Fibroblast of lung (primary cell): ENCODE measurements around the gene MYZAP. TPM values are rescaled to one million over a fixed set of nuclear protein-coding genes. Genes with fewer than 3 reads are reported as not detected.

Source experiments
- DNase-seq, 2 donors: peaks; one replicate each; pipeline versions ENCODE4 v3.0.0 to v3.0.0-alpha.2; 2010; ENCODE audit warnings: low read depth in 2 of 2
- H2AFZ ChIP-seq: 2 replicates; pipeline ENCODE4 v1.5.1; 2012; ENCODE audit warnings: low read length, control low read depth, inconsistent platforms
- H3K27ac ChIP-seq: 2 replicates; pipeline ENCODE4 v1.5.1; 2011; ENCODE audit warnings: low read length, control low read depth; ENCODE audit not compliant: insufficient read depth
- H3K27me3 ChIP-seq: 2 replicates; pipeline ENCODE4 v1.5.1; 2011; ENCODE audit warnings: mild to moderate bottlenecking, low read length; ENCODE audit not compliant: control insufficient read depth, insufficient read depth
- H3K36me3 ChIP-seq: 2 replicates; pipeline ENCODE4 v1.5.1; 2011; ENCODE audit warnings: low read length; ENCODE audit not compliant: control insufficient read depth, insufficient read depth
- H3K4me1 ChIP-seq: 2 replicates; pipeline ENCODE4 v1.5.1; 2011; ENCODE audit warnings: low read length; ENCODE audit not compliant: control insufficient read depth, insufficient read depth; ENCODE audit errors: extremely low read depth
- H3K4me2 ChIP-seq: 2 replicates; pipeline ENCODE4 v1.5.1; 2011; ENCODE audit warnings: low read length, control low read depth; ENCODE audit not compliant: insufficient read depth; ENCODE audit errors: extremely low read depth
- H3K4me3 ChIP-seq, 4 experiments: fragments of 200-600 bp in 1 of 4; sonication (generic) in 1 of 4; replicated peaks in 1 of 4; 2 replicates each; pipeline ENCODE4 v1.5.1; 2011 to 2016; ENCODE audit warnings: low read length in 4 of 4, low read depth in 3 of 4, mild to moderate bottlenecking in 3 of 4, control low read depth in 2 of 4, inconsistent platforms in 1 of 4, mixed read lengths in 1 of 4; ENCODE audit not compliant: insufficient read depth in 1 of 4; ENCODE audit errors: control extremely low read depth in 1 of 4
- H3K79me2 ChIP-seq: 2 replicates; pipeline ENCODE4 v1.5.1; 2012; ENCODE audit warnings: mild to moderate bottlenecking, low read length, inconsistent platforms; ENCODE audit not compliant: control insufficient read depth, insufficient read depth
- H3K9ac ChIP-seq: 2 replicates; pipeline ENCODE4 v1.5.1; 2011; ENCODE audit warnings: mild to moderate bottlenecking, low read length, control low read depth; ENCODE audit not compliant: insufficient read depth
- H3K9me3 ChIP-seq: 2 replicates; pipeline ENCODE4 v1.5.1; 2012; ENCODE audit warnings: low read depth, low read length; ENCODE audit not compliant: control insufficient read depth, insufficient read depth
- H4K20me1 ChIP-seq: 2 replicates; pipeline ENCODE4 v1.5.1; 2011; ENCODE audit warnings: low read length; ENCODE audit not compliant: control insufficient read depth, insufficient read depth; ENCODE audit errors: extremely low read depth
- CTCF ChIP-seq, 2 donors: IDR thresholded peaks in 1 of 2; conservative IDR thresholded peaks in 1 of 2; 1 replicate in 1 of 2; 2 replicates in 1 of 2; pipeline ENCODE4 v1.5.1; 2011 to 2012; ENCODE audit warnings: low read length in 2 of 2, control low read depth in 1 of 2, inconsistent platforms in 1 of 2, low read depth in 1 of 2, mild to moderate bottlenecking in 1 of 2
- EZH2 ChIP-seq: IDR thresholded peaks from 2 replicates; pipeline ENCODE4 v1.5.1; 2012; ENCODE audit warnings: low read length, control low read depth, mild to moderate bottlenecking; ENCODE audit errors: missing control alignments
- polyA plus RNA-seq, 2 donors: library from polyadenylated mRNA; depleted of rRNA in 1 of 2; stranded (reverse) in 1 of 2; unstranded in 1 of 2; fragments of >200 nt; gene quantifications; 2 replicates each; pipeline ENCODE4 v1.2.1, GENCODE V29; 2011 to 2012; ENCODE audit warnings: missing spikeins in 1 of 2
- total RNA-seq: library from RNA; depleted of rRNA; stranded (reverse); fragments of >200 nt; gene quantifications from 2 replicates; pipeline ENCODE4 v1.2.1, GENCODE V29; 2014

MYZAP gene
- total and polyA plus RNA-seq, 2 donors (not counting 1 experiment from before 2014, with no cell fraction given), result 0.17 TPM; not detected in 1

GRCh38 chr15:57567891-57568290 is 23.8 kb upstream of the MYZAP start:
- H3K36me3 ChIP-seq, result no peaks in the 10 kb centered on the region
- DNase-seq, result no peak

GRCh38 chr15:57568299-57568698 is 23.4 kb upstream of the MYZAP start:
- H3K9ac ChIP-seq, result no peak overlapping the region
- no peaks in the 10 kb centered on the region for H3K9me3 ChIP-seq
- H3K4me2 ChIP-seq, result no peak overlapping the region
- no peak overlapping the region for H3K27ac ChIP-seq
- H3K36me3 ChIP-seq, result no peaks in the 10 kb centered on the region
- H4K20me1 ChIP-seq, result no peaks in the 10 kb centered on the region
- H3K79me2 ChIP-seq, result no peaks in the 10 kb centered on the region
- no peaks in the 10 kb centered on the region for H3K4me1 ChIP-seq
- H3K4me3 ChIP-seq, result no peak overlapping the region
- DNase-seq, result no peak
- no peak overlapping the region for H2AFZ ChIP-seq
- H3K27me3 ChIP-seq, result no peaks in the 10 kb centered on the region
- TF ChIP-seq CTCF (conservative IDR thresholded peaks at IDR 0.05 in 1 of 2, IDR thresholded peaks at IDR 0.05 in 1 of 2; ENCODE audit: low read depth in 1 of 2, low read length in 2 of 2) (no peak), EZH2 (no peak)

More at GRCh38 chr15:57567891-57568290, 23.8 kb upstream of the MYZAP start:
- Histone ChIP-seq H3K9ac (no peak overlapping the region), H3K4me2 (no peak overlapping the region), H3K27me3 (no peaks in the 10 kb centered on the region), H3K27ac (no peak overlapping the region), H3K4me3 (no peak overlapping the region), H3K9me3 (no peaks in the 10 kb centered on the region), H4K20me1 (no peaks in the 10 kb centered on the region), H2AFZ (no peak overlapping the region), H3K4me1 (no peaks in the 10 kb centered on the region), H3K79me2 (no peaks in the 10 kb centered on the region)
- TF ChIP-seq EZH2 (no peak), CTCF (conservative IDR thresholded peaks at IDR 0.05 in 1 of 2, IDR thresholded peaks at IDR 0.05 in 1 of 2; ENCODE audit: low read depth in 1 of 2, low read length in 2 of 2) (no peak)

DNA sequence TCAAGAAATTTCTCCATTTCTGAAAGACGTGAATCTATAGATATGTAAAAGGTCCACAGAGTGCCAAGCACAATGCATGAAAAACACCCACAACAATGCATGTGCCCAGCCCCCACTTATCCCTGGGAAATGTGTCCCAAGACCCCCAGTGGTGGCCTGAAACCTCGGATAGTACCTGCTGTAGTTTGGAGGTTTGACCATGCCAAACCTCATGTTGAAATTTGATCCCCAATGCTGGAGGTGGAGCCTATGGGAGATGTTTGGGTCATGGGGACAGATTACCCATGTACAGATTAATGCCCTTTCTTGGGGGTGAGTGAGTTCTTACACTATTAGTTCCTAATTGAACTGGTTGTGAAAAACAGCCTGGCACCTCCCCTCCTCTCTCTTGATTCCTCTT is 21.4 kb upstream of the MYZAP start:
- Histone ChIP-seq H4K20me1 (no peaks in the 10 kb centered on the region), H3K4me3 (no peak overlapping the region), H3K27ac (no peak overlapping the region), H3K4me1 (no peaks in the 10 kb centered on the region), H3K4me2 (no peak overlapping the region), H2AFZ (no peak overlapping the region), H3K27me3 (no peaks in the 10 kb centered on the region), H3K79me2 (no peaks in the 10 kb centered on the region), H3K9me3 (no peaks in the 10 kb centered on the region), H3K36me3 (no peaks in the 10 kb centered on the region), H3K9ac (no peak overlapping the region)
- DNase-seq, result no peak
- TF ChIP-seq EZH2, result no peak
- TF ChIP-seq CTCF (conservative IDR thresholded peaks at IDR 0.05 in 1 of 2, IDR thresholded peaks at IDR 0.05 in 1 of 2; ENCODE audit: low read depth in 1 of 2, low read length in 2 of 2), result no peak
